Duodenal mucosa (tissue), 2 donors: Measurements from ENCODE around the gene ZNF710.
"Not testable (repeated sequence)": the region's sequence is repeated elsewhere in the genome, so short reads cannot be mapped to it uniquely, and the experiment has no call there.

ENCODE experiments used
- H3K27ac ChIP-seq: one replicate; pipeline ENCODE4 v1.7.0; 2013; ENCODE audit warnings: low read depth, low read length
- H3K27me3 ChIP-seq, 2 donors: one replicate each; pipeline ENCODE4 v1.7.0; 2013; ENCODE audit warnings: low read length in 2 of 2, control low read depth in 1 of 2; ENCODE audit not compliant: insufficient read depth in 2 of 2, control insufficient read depth in 1 of 2
- H3K36me3 ChIP-seq, 2 donors: one replicate each; pipeline ENCODE4 v1.7.0; 2013; ENCODE audit warnings: low read length in 2 of 2, control low read depth in 1 of 2; ENCODE audit not compliant: insufficient read depth in 2 of 2, control insufficient read depth in 1 of 2
- H3K4me1 ChIP-seq, 2 donors: one replicate each; pipeline ENCODE4 v1.7.0; 2013; ENCODE audit warnings: low read length in 2 of 2, control low read depth in 1 of 2; ENCODE audit not compliant: insufficient read depth in 2 of 2, control insufficient read depth in 1 of 2
- H3K4me3 ChIP-seq, 2 donors: one replicate each; pipeline ENCODE4 v1.7.0; 2013; ENCODE audit warnings: low read length in 2 of 2, low read depth in 1 of 2
- H3K9ac ChIP-seq, 2 donors: one replicate each; pipeline ENCODE4 v1.7.0; 2013; ENCODE audit warnings: low read length in 2 of 2, low read depth in 1 of 2
- H3K9me3 ChIP-seq, 2 donors: one replicate each; pipeline ENCODE4 v1.7.0; 2013; ENCODE audit warnings: low read length in 2 of 2, control low read depth in 1 of 2; ENCODE audit not compliant: control insufficient read depth in 1 of 2

ZNF710 gene

DNA sequence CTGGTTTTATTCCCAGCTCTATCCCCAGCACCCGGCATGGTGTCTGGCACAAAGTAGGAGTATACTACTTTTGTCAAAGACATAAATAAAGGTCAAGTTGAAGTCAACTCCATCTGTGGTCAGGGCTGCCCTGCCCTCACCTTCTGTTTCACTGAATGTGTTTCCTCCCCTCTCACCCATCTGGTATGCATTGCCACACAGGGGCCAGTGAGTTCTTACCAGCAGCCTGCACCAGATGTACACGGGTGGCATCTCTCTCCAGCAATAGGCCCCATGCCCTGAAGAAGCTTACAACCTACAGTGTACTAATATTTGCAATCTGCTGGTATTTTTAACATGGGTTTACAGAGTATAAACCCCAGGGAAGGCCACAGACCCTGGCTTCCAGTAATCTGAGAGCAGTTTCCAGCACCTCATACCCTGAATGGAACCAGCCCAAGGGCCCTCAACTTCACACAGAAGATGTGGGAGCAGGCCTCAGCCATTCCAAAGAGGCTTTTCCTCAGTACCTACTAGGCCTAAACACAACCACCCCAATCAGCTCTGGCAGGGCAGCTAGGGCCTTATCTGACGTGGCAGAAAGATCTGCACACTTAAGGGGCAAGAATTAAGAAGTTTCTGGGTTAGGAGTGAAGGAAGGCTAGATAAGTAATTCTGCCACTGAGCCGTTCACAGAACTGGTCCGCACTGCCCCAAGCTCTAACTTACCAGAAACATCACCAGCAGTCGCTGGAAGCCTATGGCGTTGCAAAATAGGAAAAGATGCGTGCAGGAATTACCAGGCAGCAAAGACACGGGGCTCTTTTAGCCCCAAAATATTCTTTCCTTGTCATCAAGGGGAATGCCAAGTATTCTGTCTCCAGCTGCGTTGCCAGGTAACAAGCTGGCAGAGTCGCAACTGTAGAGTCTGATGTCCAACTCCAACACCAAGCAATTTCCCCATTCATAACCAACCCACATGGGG, 99.0 kb downstream of the ZNF710 start:
- Histone ChIP-seq H3K9ac (peak overlapping the region; percentile 19 to 73), H3K27me3 (no peaks in the 10 kb centered on the region), H3K36me3 (no peaks in the 10 kb centered on the region), H3K27ac (peak overlapping the region; percentile 89), H3K9me3 (no peaks in the 10 kb centered on the region), H3K4me1 (peaks cover 57 to 62% of the 10 kb centered on the region in 2 donors), H3K4me3 (peak overlapping the region; percentile 46 to 80)

DNA sequence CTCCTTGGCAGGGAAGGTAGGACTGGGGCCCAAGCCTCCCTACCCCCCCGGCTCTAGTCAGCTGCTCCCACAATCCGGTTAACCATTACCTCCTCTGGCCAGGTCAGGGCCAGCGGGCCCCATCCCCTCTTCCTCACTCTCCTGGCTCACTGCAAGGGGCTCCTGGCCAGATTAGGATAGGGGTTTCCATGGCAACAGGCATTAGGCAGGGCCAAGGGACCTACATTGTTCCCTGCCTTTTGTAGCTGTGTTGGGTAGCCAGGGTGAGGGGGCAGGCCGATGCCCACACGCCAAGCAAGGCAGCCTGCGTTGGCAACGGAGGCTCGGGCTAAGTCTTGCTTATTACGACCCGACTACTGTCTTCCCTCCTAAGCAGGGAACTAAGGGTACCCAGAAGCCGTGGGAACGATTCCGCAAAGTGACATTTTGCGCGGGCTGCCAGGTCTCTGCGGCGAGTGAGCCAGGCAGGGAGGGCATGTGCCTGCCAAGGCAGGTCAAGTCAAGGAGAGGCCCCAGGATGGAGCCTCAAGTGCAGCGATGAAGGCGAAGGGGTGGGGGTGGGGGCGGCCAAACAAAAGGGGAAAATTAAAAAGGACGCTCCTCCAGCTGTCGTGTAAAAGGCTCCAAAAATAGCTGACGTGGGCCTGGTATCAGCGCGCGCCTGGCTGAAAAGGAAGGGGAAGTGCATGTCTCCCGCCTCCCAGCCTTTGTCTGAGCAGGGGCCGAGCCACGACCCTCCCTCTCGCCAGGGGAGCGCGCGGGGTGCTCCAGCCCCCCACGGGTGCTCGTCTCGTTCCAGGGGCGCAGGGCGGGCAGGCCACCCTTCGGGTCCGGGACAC, 100.2 kb downstream of the ZNF710 start:
- Histone ChIP-seq H3K9ac (peak overlapping the region; percentile 73 to 86), H3K36me3 (no peaks in the 10 kb centered on the region), H3K27me3 (no peaks in the 10 kb centered on the region), H3K4me1 (peaks cover 50 to 56% of the 10 kb centered on the region in 2 donors), H3K4me3 (peak overlapping the region; percentile 77 to 80), H3K27ac (peak overlapping the region; percentile 89), H3K9me3 (no peaks in the 10 kb centered on the region)

DNA sequence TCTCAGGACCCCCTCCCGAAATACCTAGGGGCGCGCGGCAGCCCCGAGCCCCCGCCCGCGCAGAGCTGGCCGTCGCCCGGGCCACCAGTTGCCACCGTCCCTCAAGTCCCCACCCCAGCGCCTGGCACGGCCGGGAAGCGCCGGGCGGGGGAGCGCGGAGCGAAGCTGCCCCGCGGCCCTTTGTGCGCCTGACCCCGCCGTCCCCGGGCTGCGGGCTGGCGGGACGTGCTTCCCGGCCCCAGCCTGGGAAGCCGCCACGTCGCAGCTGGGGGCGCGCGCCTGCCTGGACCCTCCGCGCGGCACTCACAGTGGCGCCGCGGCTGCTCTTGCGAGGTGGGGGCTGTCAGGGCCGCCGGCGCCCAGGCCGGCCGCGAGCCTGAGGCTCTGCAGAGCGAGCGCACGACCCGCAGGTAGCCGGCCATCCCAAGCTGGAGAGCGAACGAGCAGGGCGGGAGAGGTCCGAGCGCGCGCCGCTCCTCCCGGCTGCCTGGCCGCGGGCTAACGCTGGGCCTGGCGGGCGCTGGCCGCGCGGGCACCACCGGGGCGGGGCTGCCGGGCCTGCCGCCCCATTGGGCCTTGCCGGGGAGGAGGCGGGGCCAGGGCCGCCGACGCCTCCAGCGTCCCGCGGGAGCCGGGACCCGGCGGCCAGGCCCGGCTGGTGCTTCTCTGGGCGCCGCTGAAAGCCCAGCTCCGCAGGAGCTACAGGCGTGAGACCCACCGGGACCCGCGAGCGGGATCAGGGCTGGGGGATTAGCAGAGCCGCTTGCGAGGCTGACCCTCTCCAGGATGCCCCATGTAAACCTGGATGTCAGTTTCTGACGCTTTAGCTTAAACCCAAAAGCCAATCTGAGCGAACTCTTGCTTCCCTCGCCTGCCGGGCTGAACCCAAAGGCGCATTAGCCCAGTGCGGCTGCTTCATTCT, 101.1 kb downstream of the ZNF710 start, which contains the start of gene IDH2:
Gene IDH2, minus strand, starts transcription at position 500 of the 922 bp plus-strand sequence. Its CDS starts 78 bp downstream, at position 422.
- H3K36me3 ChIP-seq: no peaks in the 10 kb centered on the region
- H3K27me3 ChIP-seq: no peaks in the 10 kb centered on the region
- peak within 1 kb of the TSS; percentile 80 to 85 for H3K4me3 ChIP-seq
- H3K9me3 ChIP-seq: no peaks in the 10 kb centered on the region
- H3K9ac ChIP-seq: peak within 1 kb of the TSS; percentile 73 to 96
- peaks cover 54 to 57% of the 10 kb centered on the region in 2 donors for H3K4me1 ChIP-seq
- H3K27ac ChIP-seq: peak within 1 kb of the TSS; percentile 91

DNA sequence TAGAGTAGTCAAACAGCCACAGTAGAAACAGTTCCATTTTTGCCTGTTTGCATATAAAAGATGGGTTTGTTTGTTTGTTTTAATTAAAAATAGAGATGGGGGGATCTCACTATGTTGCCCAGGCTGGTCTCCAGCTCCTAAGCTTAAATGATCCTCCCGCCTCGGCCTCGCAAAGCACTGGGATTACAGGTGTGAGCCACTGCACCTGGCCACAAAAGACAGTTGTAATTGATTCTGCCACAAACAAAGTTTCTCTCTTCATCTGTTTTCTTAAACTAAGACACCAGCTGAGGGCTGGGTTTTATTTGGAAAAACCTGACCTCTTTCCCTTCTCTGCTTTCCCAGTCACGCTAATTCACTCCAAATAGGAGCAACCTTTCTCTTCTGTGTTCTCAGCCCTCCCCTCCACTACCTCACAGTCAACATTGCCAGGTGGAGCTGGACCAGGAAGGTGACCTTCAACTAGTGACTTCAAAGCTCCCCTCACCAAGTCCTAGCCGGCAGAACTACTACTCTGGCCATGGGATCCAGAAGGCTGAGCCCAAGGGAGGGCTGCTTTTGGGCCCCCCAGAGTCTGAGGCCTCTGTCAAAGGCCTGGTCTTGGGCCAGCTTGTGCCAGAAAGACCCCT, 102.7 kb downstream of the ZNF710 start:
- H3K9ac ChIP-seq: no peak overlapping the region
- H3K27me3 ChIP-seq: no peaks in the 10 kb centered on the region
- peak overlapping the region; percentile 8 for H3K27ac ChIP-seq
- no peaks in the 10 kb centered on the region for H3K9me3 ChIP-seq
- peaks cover 38 to 45% of the 10 kb centered on the region in 2 donors for H3K4me1 ChIP-seq
- H3K36me3 ChIP-seq: no peaks in the 10 kb centered on the region
- no peak overlapping the region for H3K4me3 ChIP-seq

DNA sequence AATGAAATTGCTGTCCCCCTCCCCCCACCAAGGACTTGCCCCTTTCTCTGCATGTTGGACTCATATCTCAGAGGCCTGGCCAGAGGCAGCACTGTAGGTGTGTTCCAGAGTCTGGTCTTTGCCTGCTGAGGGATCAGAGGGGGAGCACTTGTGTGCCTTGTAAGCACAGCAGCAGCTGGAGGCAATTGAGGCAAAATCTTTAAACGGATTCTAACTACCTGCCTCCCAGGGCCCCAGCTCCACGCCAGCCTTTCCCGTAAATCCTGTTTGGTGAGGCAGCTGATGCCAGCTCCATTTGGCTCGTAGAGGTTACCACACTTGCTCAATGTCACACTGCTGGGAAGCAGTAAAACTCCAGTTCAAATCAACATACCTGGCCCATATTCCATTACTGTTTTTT, 103.4 kb downstream of the ZNF710 start:
- no peaks in the 10 kb centered on the region for H3K27me3 ChIP-seq
- no peak overlapping the region for H3K4me3 ChIP-seq
- H3K27ac ChIP-seq: no peak overlapping the region
- peaks cover 31 to 38% of the 10 kb centered on the region in 2 donors for H3K4me1 ChIP-seq
- no peaks in the 10 kb centered on the region for H3K36me3 ChIP-seq
- H3K9me3 ChIP-seq: no peaks in the 10 kb centered on the region
- H3K9ac ChIP-seq: no peak overlapping the region

DNA sequence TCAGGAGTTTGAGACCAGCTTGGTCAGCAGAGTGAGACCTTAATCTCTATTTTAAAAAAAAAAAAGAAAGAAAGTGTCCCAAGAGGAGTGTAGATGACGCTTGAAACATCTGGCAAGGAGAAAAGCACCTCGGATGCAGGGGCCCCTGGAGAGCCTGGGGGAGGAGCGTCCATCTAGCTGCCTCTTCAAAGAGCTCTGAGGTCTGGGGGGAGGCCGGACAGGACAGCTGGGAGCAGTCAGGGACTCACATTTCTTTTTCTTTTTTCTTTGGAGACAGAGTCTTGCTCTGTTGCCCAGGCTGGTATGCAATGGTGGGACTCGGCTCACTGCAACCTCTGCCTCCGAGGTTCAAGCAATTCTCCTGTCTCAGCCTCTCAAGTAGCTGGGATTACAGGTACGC, 104.4 kb downstream of the ZNF710 start:
- H3K4me3 ChIP-seq: no peak overlapping the region
- no peaks in the 10 kb centered on the region for H3K9me3 ChIP-seq
- H3K27ac ChIP-seq: no peak overlapping the region
- H3K27me3 ChIP-seq: no peaks in the 10 kb centered on the region
- H3K36me3 ChIP-seq: no peaks in the 10 kb centered on the region
- H3K4me1 ChIP-seq: peaks cover 21 to 29% of the 10 kb centered on the region in 2 donors
- no peak overlapping the region for H3K9ac ChIP-seq

DNA sequence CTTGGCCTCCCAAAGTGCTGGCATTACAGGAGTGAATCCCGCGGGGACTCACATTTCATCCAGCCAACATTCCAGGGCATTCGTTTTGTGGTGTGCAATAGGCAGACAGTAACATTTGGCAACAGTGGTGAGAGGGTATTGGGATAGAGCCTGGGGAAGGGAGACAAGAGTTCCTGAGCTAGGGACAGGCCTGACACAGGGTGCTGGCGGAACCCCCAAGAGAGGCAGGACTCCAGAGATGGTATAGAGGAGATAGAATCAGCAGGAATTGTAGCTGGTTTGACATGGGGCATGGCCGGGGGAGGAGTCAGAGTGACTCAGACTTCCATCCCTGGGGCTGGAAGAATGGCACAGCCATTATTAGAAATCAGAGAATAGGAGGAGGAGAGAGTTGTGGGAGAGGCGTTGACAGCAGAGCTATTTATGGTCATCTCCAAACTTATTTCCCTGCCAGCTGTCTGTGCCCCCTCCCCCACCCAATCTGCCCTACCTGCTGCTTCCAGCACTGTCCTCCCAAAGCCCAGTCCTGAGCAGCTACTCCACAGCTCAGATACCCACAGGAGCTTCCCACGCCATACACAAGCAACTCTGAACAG, 105.5 kb downstream of the ZNF710 start:
- Histone ChIP-seq H3K9ac (no peak overlapping the region), H3K27me3 (no peaks in the 10 kb centered on the region), H3K4me1 (peaks cover 10 to 21% of the 10 kb centered on the region in 2 donors), H3K4me3 (no peak overlapping the region), H3K36me3 (no peaks in the 10 kb centered on the region), H3K9me3 (no peaks in the 10 kb centered on the region), H3K27ac (no peak overlapping the region)

DNA sequence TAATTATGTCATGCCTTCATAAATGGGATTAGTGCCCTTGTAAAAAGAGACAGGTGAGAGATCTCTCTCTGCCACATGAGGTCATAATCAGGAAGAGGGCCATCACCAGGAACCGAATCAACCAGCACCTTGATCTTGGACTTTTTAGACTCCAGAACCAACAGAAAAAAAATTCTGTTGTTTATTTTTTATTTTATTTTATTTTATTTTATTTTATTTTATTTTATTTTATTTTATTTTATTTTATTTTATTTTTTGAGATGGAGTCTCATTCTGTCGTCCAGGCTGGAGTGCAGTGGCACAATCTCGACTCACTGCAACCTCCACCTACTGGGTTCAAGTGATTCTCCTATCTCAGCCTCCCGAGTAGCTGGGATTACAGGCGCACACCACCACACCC, 106.9 kb downstream of the ZNF710 start:
- H3K27me3 ChIP-seq, H3K9ac ChIP-seq, H3K36me3 ChIP-seq, H3K9me3 ChIP-seq, H3K27ac ChIP-seq, H3K4me3 ChIP-seq: not testable (repeated sequence)
- H3K4me1 ChIP-seq: peaks cover 10 to 21% of the 10 kb centered on the region in 2 donors
